NCI-H2081 treated with DMSO at 0.1 percent for 48 hours (cell line): ENCODE results near the gene ERC2.

Source experiments
- DNase-seq: peaks from one replicate; lab custom pipeline; 2025; lab: John Stamatoyannopoulos, UW

Gene ERC2

GRCh38 chr3:55826731-55827496, 641.4 kb downstream of the ERC2 start:
- DNase-seq = no peak

DNA sequence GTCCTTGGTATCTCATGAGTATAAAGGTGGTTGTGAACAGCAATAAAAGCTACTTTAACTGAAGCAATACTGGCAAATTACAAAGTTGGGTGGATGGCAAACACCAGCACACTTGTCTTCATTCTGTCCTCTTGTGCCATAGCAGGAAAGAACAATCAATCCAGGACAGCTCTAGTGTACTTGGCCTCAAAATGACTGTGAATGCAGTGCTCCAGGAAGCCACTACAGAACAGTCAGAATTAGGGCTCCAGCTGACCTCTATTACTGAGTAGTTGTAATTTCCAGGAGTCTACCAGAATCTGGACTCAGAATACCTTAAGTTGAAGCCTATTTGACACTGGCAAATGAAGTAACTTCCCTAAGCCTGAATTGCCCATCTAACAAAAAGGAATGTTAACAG, 642.2 kb downstream of the ERC2 start:
- no peak for DNase-seq

- no peak for DNase-seq
Observed at GRCh38 chr3:55824406-55824805, 643.9 kb downstream of the ERC2 start.

GRCh38 chr3:55823829-55824228, 644.4 kb downstream of the ERC2 start:
- no peak for DNase-seq

- DNase-seq = no peak
Observed at GRCh38 chr3:55823001-55823400, 645.3 kb downstream of the ERC2 start.

- no peak for DNase-seq
Observed at GRCh38 chr3:55819005-55819404, 649.3 kb downstream of the ERC2 start.

- no peak for DNase-seq
Observed at GRCh38 chr3:55818485-55818884, 649.8 kb downstream of the ERC2 start.

- DNase-seq = no peak
Observed at GRCh38 chr3:55816794-55817576, 651.3 kb downstream of the ERC2 start.

- DNase-seq = no peak
Observed at GRCh38 chr3:55815262-55815661, 653.0 kb downstream of the ERC2 start.

DNA sequence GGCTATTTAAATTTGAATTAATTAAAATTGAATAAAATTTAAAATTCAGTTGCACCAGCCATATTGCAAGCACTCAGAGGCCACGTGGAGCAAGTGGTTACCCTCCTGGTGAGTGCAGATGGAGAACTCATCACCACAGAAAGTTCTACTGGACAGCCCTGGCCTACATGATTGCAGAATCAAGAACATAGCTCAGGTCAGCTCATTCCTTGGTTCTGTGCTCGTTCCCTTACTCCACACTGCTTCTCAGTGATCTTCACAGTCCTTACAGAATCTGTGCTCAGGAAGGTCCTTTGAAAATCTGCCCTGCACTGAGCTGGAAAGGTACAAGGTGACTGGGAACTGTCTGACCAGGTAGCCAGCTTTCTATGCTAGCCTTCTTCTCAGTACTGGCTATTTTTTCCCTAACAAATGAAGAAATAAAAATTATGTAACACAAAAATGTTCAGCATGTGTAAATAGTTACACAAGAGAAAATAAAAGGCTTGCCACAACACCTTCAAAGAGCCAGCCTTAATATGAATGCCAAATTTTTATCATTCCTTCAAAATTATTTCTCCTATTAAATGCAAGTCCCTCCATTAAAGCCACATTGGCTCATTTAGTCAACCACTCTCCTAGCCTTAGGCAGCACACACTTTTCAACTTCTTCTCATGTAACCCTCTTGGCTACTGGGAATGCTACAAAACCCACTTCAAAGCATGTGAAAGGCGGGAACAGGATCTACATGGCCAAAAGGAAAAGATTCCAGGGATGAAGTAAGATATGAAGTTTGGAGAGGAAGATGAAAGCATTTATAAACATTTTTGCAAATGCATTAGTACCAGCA, 654.8 kb downstream of the ERC2 start:
- DNase-seq = no peak

DNA sequence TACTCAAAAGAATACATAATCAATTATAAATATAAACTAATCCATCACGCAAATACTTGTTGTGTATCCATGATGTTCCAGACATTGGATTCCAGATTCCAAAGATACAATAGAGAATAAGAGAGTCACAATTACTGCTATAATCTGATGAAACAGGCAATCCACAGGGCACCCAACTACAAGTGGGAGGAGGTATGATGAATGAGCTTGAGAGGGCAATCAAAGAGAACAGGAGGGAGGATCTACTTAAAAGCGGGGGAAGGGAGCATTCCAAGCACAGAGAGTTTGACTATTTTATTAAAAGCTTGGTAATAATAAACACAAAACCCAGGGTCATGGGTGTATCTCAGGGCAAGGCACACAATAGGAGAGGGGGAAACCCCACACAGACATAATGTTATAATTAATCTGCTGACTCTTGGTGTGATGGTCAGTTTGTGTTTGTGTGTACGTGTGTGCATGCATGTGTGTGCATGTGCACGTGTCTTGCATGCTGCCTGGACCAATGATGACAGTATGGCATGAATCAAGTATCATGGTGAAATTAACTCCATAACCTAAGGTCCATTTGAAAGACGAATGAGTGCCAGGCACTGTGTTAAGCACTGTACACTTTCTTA, 655.8 kb downstream of the ERC2 start:
- no peak for DNase-seq

GRCh38 chr3:55807210-55807609, 661.1 kb downstream of the ERC2 start:
- no peak for DNase-seq

- no peak for DNase-seq
Observed at GRCh38 chr3:55805169-55805568, 663.1 kb downstream of the ERC2 start.

- no peak for DNase-seq
Observed at GRCh38 chr3:55804170-55805095, 663.8 kb downstream of the ERC2 start.

DNA sequence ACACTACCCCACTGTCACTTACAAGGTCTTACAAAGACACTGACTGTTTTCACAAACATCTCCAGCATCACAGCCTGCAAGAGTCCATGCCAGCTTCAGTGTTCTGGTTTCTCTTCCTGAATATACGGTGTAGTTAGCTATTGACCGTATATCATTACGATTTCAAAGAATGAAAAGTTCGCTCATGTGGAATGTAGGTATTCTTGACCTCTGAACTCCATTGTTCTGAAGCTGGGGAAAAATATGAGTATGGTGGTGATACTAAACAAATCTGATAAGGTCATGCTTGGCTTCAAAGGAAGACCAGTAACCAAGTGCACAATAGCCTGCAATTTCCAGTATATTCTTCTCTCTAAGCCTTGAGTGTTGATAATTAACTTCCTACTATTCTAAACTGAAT, 665.5 kb downstream of the ERC2 start:
- DNase-seq = no peak

DNA sequence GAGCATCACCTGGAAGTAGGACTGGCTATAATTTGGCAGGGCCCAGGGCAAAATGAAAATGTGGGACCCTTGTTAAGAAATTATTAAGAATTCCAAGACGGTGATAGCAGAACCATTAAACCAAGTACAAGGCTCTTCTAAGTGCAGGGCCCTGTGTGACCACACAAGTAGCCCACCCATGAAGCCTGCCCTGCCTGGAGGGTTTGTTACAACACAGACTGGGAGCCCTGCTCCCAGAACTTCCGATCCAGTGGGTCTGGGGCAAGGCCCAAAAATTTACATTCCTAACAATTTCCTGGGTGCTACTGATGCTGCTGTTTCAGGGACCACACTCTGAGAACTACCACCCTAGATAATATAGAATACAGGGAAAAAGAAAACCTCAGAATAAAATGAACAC, 666.6 kb downstream of the ERC2 start:
- no peak for DNase-seq

GRCh38 chr3:55801068-55801467, 667.2 kb downstream of the ERC2 start:
- DNase-seq = no peak

DNA sequence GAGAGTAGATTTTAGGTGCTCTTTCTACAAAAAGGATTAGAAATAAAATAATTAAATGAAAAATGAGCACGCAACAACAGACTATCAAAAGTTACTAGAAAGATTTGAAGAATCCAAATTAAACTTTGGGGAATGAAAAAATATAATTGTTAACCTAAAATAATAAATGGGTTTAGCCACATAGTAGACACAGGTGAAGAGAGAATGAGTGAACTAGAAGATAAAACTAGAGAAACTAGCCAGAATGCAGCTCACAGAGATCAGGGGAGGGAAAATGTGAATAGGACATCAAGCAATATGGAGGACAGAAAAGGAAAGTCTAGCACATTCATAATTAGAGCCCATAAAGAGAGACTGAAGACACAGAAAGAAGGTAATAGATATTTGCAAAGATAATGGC, 670.5 kb downstream of the ERC2 start:
- DNase-seq = no peak

GRCh38 chr3:55797084-55797483, 671.2 kb downstream of the ERC2 start:
- DNase-seq = no peak

DNA sequence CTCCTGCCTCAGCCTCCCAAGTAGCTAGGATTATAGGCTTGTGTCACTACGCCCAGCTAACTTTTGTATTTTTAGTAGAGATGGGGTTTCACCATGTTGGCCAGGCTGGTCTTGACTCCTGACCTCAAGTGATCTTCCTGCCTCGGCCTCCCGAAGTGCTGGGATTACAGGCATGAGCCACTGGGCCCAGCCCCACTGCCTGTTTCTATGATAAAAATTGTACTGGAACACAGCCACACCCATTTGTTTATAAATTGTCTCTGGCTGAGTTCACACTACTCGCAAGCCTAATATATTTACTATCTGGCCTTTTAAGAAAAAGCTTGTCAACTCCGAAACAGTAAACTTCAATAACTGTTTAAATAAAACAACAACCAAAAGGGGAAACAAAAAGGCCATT, 671.7 kb downstream of the ERC2 start:
- no peak for DNase-seq

DNA sequence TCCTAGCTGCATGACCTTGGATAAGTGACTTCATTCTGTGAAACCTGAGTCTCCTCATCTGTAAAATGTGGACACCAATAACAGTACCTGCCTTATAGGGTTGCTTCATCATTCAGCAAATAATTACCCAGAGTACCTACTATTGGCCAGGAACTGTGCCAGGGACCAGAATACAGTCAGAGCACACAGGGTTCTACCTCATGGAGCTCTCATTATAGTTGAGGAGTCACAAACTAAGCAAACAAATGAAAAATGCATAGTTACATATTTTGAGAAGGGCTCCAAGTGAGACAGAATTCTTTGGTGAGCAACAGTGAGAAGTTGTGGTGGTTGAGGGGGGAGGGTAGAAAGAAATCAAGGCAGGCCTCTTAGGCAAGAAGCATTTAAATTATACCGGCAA, 672.5 kb downstream of the ERC2 start:
- DNase-seq = no peak
